IPS-18a (cell line): ENCODE measurements around the gene B9D2.

Experiments used
- H3K27ac ChIP-seq: one replicate; pipeline ENCODE4 v1.5.1; 2013; ENCODE audit warnings: low read length
- H3K27me3 ChIP-seq: one replicate; pipeline ENCODE4 v1.6.1; 2013; ENCODE audit warnings: mild to moderate bottlenecking, low read length; ENCODE audit not compliant: control insufficient read depth, insufficient read depth
- H3K36me3 ChIP-seq: one replicate; pipeline ENCODE4 v1.6.1; 2013; ENCODE audit warnings: low read depth, low read length; ENCODE audit not compliant: control insufficient read depth
- H3K4me1 ChIP-seq: one replicate; pipeline ENCODE4 v1.6.1; 2013; ENCODE audit warnings: low read depth, low read length; ENCODE audit not compliant: control insufficient read depth
- H3K4me3 ChIP-seq: one replicate; pipeline ENCODE4 v1.5.1; 2013; ENCODE audit warnings: low read length
- H3K9ac ChIP-seq: one replicate; pipeline ENCODE4 v1.6.1; 2013; ENCODE audit warnings: mild to moderate bottlenecking, low read length, moderate library complexity
- H3K9me3 ChIP-seq: one replicate; pipeline ENCODE4 v1.6.1; 2013; ENCODE audit warnings: low read depth, low read length; ENCODE audit not compliant: control insufficient read depth

Gene B9D2

DNA sequence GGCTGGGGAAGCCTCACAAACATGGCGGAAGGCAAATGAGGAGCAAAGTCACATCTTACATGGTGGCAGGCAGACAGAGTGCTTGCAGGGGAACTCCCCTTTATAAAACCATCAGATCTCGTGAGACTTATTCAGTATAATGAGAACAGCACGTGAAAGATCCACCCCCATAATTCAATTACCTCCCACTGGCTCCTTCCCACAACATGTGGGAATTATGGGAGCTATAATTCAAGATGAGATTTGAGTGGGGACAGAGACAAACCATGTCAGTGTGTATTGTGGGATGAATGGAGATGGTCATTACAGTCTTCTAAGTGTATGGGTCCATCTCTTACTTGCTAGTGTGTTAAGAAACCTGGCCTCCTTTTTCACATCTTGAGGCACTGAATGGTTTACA lies 38.1 kb upstream of the B9D2 start:
- Histone ChIP-seq H3K9ac (no peak overlapping the region), H3K27me3 (no peaks in the 10 kb centered on the region), H3K27ac (no peak overlapping the region), H3K4me1 (peaks cover 6% of the 10 kb centered on the region), H3K4me3 (no peak overlapping the region), H3K9me3 (no peaks in the 10 kb centered on the region), H3K36me3 (no peaks in the 10 kb centered on the region)

DNA sequence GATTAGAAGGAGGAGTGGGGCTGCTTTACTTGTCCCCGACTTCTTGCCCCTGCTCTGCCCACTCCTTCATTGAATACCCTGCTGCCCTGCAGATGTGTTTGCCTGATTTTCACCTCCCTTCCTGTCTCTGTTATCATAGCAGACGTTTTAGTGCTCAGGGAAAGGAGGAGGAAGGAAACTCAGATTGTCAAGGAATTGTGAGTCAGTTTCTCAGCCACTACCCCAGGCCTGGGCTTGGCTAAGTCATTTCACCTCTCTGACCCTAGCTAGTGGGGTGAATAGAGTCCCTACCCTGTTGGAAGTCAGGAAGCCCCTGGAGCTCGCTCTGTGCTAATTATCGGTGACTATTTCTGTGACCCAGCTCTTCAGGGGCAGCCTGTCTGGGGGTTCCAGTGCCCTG lies 37.5 kb upstream of the B9D2 start:
- H3K27ac ChIP-seq = no peak overlapping the region
- no peaks in the 10 kb centered on the region for H3K9me3 ChIP-seq
- peaks cover 6% of the 10 kb centered on the region for H3K4me1 ChIP-seq
- no peak overlapping the region for H3K4me3 ChIP-seq
- H3K27me3 ChIP-seq = no peaks in the 10 kb centered on the region
- no peak overlapping the region for H3K9ac ChIP-seq
- H3K36me3 ChIP-seq = no peaks in the 10 kb centered on the region

DNA sequence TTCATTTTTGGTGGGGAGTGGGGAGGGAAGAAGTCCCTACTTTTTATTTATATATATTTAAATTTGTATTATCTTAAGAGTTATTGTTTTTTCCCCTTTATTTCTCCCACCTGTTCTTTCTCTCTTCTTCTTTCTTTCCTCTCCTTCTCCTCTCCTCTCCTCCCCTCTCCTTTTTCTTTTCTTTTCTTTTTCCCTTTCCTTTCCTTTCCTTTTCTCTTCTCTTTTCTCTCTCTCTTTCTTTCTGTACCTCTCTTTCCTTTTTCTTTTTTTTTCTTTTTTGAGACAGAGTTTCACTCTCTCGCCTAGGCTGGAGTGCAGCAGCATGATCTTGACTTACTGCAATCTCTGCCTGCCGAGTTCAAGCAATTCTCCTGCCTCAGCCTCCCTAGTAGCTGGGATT lies 35.6 kb upstream of the B9D2 start:
- H3K4me3 ChIP-seq = no peak overlapping the region
- H3K36me3 ChIP-seq = peaks cover 3% of the 10 kb centered on the region
- no peak overlapping the region for H3K9ac ChIP-seq
- no peak overlapping the region for H3K27ac ChIP-seq
- no peaks in the 10 kb centered on the region for H3K27me3 ChIP-seq
- H3K4me1 ChIP-seq = peaks cover 6% of the 10 kb centered on the region
- no peaks in the 10 kb centered on the region for H3K9me3 ChIP-seq

DNA sequence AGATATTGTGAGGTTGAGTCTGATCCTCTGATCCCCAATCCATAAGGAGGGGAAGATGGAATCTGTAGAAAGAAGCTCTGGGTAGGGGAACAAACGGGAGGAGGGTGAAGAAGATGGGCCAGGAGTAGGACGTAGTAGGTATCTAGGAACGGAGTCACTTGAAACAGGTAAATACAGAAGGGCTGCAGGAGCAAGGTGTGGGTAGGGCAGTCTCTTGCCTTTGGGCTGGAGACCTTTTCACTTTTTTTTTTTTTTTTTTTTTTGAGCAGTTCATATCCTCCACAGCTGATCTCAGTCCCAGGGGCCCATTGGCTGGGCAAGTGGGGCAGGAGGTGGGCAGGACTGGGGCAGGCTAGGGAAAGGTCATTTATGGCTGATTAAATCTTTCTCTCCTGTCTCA lies 35.1 kb upstream of the B9D2 start:
- Histone ChIP-seq H3K27ac (no peak overlapping the region), H3K4me1 (peaks cover 6% of the 10 kb centered on the region), H3K9ac (no peak overlapping the region), H3K36me3 (peaks cover 3% of the 10 kb centered on the region), H3K27me3 (no peaks in the 10 kb centered on the region), H3K9me3 (no peaks in the 10 kb centered on the region), H3K4me3 (peak overlapping the region; percentile 99)

DNA sequence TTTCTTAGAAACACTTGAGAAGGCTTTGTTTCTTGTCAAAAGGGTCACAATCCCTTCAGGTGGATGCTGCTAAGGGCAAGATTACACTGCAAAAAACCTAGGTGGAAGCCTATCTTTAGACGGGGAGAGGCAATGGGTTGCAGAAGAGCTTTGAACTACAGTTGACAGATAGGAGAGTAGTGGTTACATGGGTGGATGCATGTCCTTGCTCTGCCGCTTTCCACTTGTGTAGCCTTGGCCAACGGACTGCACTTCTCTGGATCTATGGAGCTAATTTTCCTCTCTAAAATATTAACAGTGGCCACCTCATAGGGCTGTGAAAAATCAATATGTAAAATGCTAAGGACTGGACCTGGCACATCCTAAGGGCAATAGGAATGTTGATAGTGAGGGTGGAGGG lies 34.6 kb upstream of the B9D2 start:
- Histone ChIP-seq H3K9ac (peak overlapping the region; percentile 97), H3K27ac (no peak overlapping the region), H3K9me3 (no peaks in the 10 kb centered on the region), H3K4me1 (peaks cover 6% of the 10 kb centered on the region), H3K27me3 (no peaks in the 10 kb centered on the region), H3K4me3 (peak overlapping the region; percentile 99), H3K36me3 (peaks cover 3% of the 10 kb centered on the region)

DNA sequence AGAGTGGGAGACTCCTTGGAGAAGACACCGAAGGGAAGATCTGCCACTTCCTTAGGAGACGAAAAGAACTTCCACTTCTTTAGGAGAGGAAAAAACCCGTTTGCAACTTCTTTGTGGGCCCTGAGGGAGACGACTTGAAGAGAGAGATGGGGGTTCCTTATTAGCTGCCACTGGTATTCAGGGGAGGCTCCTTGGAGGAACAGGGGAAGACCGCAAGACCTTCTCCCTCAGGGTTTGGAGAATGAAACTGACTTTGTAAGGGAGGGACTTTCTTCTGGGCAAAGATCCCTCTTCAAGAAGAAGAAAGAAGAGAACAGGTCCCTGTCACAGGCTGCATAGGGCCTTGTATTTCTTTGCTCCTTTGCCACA lies 34.1 kb upstream of the B9D2 start:
- Histone ChIP-seq H3K27ac (peak overlapping the region; percentile 90), H3K9me3 (no peaks in the 10 kb centered on the region), H3K9ac (peak overlapping the region; percentile 97), H3K4me3 (peak overlapping the region; percentile 99), H3K4me1 (peaks cover 6% of the 10 kb centered on the region), H3K36me3 (peaks cover 3% of the 10 kb centered on the region), H3K27me3 (no peaks in the 10 kb centered on the region)

DNA sequence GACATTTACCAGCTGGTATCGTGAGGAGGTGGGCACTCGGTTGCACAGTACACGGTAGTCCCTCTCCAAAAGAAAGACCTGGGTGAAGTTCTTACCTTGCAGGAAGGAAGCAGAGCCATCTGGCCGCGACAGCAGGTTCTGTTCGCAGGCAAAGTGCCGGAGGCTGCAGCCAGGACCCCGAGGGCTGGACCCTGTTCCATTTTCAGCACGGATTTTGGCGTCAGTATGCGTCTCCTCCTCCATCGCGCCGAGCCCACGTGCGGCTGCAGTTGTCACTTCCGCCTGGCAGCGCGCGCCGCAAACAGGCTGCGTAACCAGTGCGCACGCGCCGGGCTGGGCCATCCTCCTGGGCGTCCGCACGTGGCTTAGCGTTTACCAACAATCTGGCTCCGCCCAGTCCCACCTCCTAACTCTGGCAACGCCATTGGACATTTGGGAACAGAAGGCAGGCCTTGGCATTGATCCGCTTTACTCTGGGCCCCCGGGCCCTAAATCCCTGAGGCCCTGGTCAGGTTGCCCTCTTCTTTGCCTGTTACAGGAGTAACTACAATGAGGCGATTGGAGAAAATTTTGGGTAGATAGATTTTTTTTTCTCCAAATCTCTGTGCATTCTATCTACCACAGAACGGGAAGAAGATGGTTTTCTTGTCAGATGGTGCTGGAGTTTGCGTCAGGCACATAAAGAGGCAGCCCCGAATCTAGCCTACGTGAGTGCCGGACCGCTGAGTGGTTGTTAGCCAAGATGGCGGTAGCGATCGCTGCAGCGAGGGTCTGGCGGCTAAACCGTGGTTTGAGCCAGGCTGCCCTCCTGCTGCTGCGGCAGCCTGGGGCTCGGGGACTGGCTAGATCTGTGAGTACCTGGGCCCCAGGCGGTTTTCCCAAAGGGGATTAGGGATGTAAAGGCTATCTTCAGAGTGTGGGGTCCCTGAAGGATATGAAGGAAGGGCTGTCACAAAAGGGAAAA lies 33.4 kb upstream of the B9D2 start, which contains the start of the genes BCKDHA and EXOSC5:
Gene BCKDHA, plus strand, starts transcription at position 733 of the 964 bp plus-strand sequence. Its CDS starts 10 bp downstream, at position 743.
Gene EXOSC5, minus strand, starts transcription at position 274 of the 964 bp plus-strand sequence. Its CDS starts 31 bp downstream, at position 243.
- peaks cover 6% of the 10 kb centered on the region for H3K4me1 ChIP-seq

DNA sequence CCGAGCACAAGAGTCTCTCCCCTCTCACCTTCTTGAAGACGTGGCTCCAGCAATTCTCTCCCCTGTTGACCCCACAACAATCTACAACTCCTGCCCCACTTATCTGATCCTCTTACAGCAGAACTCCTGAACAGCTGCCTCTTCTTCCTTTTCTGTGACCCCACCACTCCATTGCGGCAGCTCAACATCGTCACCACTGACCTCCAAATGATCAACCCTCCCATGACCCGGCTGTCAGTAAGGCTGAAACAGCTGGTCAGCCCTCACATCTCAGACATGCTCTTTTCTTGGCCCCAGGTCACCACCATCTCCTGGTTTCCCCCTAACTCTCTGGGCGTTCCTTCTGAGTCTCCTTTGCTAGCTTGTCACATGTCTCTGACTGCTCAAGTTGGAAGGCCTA lies 31.4 kb upstream of the B9D2 start:
- H3K4me1 ChIP-seq = peaks cover 6% of the 10 kb centered on the region
- no peak overlapping the region for H3K4me3 ChIP-seq
- H3K9me3 ChIP-seq = no peaks in the 10 kb centered on the region
- no peak overlapping the region for H3K9ac ChIP-seq
- no peak overlapping the region for H3K27ac ChIP-seq
- H3K27me3 ChIP-seq = no peaks in the 10 kb centered on the region
- peaks cover 15% of the 10 kb centered on the region for H3K36me3 ChIP-seq

More for the DNA sequence above, 33.4 kb upstream of the B9D2 start, which contains the start of the genes BCKDHA and EXOSC5:
- Histone ChIP-seq H3K36me3 (peaks cover 3% of the 10 kb centered on the region), H3K27ac (peak within 1 kb of the TSS; percentile 90), H3K27me3 (no peaks in the 10 kb centered on the region), H3K4me3 (peak within 1 kb of the TSS; percentile 99), H3K9ac (peak within 1 kb of the TSS; percentile 97), H3K9me3 (no peaks in the 10 kb centered on the region)

DNA sequence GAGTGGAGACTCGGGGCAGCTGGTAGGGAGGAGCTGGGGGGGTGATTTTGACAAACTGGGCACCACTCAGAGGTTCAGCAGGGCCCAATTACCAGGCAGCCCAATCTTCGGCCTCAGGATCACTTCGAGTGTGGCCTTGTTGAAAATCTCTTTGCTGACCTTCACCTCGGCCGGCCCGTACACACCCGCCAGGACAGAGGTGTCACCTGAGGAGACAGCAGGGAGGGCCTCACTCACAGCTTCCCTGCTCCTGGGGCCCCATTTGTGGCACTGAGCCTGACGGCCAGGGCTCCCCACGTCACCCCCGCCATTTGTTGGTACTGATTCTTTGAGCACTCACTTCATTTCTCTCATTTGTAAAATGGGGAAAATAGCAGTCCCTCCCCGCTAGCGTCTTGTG lies 28.8 kb upstream of the B9D2 start:
- Histone ChIP-seq H3K9ac (no peak overlapping the region), H3K9me3 (no peaks in the 10 kb centered on the region), H3K27ac (no peak overlapping the region), H3K4me1 (no peaks in the 10 kb centered on the region), H3K27me3 (no peaks in the 10 kb centered on the region), H3K36me3 (peaks cover 25% of the 10 kb centered on the region), H3K4me3 (no peak overlapping the region)

DNA sequence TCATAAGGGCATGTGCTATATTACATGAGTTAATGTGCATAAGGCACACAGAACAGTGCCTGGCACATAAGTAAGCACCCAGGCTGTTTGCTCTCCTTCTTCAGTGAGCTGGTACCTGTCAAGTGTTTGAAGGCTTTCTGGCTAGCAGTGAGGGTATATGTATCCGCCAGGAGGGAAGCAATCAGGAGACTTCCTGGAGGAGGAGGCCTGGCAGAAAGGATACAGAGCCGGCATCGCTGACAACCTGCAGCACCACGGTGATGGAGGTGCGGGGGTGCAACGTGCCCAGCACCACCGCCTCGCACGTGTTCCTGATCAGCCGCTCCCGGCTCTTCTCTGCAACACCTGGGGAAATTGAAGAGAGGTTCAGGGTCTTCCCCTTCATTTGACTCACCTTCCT lies 27.7 kb upstream of the B9D2 start:
- Histone ChIP-seq H3K4me1 (no peaks in the 10 kb centered on the region), H3K9me3 (no peaks in the 10 kb centered on the region), H3K4me3 (no peak overlapping the region), H3K36me3 (peaks cover 31% of the 10 kb centered on the region), H3K27ac (no peak overlapping the region), H3K9ac (no peak overlapping the region), H3K27me3 (no peaks in the 10 kb centered on the region)

DNA sequence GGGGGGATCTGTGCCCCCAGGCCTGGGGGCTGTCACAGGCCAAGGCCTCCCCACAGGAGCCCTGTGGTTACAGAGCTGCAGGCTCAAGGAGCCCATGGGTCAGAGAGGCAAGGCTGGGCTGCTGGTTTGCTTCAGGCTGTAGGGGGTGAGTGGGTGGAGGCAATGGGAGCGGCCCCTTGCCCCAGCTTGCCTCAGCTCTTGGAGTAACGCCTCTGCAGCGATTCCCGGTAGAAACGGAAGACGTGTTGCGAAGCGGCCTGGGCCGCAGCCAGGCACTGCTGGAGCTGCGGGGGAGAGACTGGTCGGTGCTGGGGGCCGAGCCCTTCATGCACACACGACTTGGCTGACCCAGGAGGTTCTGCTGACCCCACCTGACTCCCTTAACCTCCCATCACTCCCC lies 22.5 kb upstream of the B9D2 start:
- Histone ChIP-seq H3K9me3 (no peaks in the 10 kb centered on the region), H3K27me3 (no peaks in the 10 kb centered on the region), H3K4me3 (no peak overlapping the region), H3K4me1 (no peaks in the 10 kb centered on the region), H3K9ac (no peak overlapping the region), H3K27ac (no peak overlapping the region), H3K36me3 (peaks cover 31% of the 10 kb centered on the region)

DNA sequence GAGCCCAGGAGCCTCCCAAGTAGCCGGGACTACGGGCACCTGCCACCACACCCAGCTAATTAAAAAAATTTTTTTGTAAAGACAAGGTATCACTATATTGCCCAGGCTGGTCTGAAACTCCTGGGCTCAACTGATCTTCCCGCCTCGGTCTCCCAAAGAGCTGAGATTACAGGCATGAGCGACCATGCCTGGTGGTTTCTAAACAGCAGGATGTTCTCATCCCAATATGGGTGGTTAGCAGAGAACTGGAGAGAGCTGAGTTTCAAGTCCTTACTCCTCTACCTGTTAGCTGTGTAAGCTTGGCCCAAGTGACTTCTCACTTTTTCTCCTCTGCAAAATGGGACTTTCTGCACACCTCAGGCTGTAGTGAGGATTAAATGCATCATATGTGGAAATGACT lies 20.4 kb upstream of the B9D2 start:
- no peak overlapping the region for H3K4me3 ChIP-seq
- H3K9me3 ChIP-seq = no peaks in the 10 kb centered on the region
- no peak overlapping the region for H3K9ac ChIP-seq
- no peaks in the 10 kb centered on the region for H3K27me3 ChIP-seq
- H3K27ac ChIP-seq = no peak overlapping the region
- H3K4me1 ChIP-seq = no peaks in the 10 kb centered on the region
- peaks cover 14% of the 10 kb centered on the region for H3K36me3 ChIP-seq
